ENCODE data around the gene TMEM120A. TPM values are rescaled to one million over a fixed set of nuclear protein-coding genes. Genes with fewer than 3 reads are reported as not detected.
A peak's percentile ranks its signal among the peaks of the same experiment; 100 is the strongest.
"Not testable (repeated sequence)": the region's sequence is repeated elsewhere in the genome, so short reads cannot be mapped to it uniquely, and the experiment has no call there.

The TMEM120A gene
- 10 to 100 TPM; 30.5 to 51.7 TPM for total RNA-seq

GRCh38 chr7:75994388-75995051 lies at the start of gene TMEM120A:
Gene TMEM120A, minus strand, starts transcription at chr7:75994595. Its CDS starts 25 bp downstream, at chr7:75994570.
- H3K36me3 Mint-ChIP-seq (ENCODE audit: low read depth) = peaks cover 33% of the 10 kb centered on the region
- peak within 1 kb of the TSS; percentile 76 for H3K4me3 Mint-ChIP-seq
- H3K27ac Mint-ChIP-seq = peak within 1 kb of the TSS; percentile 36
- peaks cover 15% of the 10 kb centered on the region for H3K4me1 Mint-ChIP-seq
- no peaks in the 10 kb centered on the region for H3K9me3 Mint-ChIP-seq
- no peaks in the 10 kb centered on the region for H3K27me3 Mint-ChIP-seq
- peak; percentile 99 for ATAC-seq (replicated peaks)

- Mint-ChIP-seq H3K4me3 (no peak overlapping the region), H3K27me3 (no peaks in the 10 kb centered on the region), H3K4me1 (peaks cover 9% of the 10 kb centered on the region), H3K9me3 (peaks cover under 1% of the 10 kb centered on the region), H3K36me3 (ENCODE audit: low read depth) (peaks cover 10% of the 10 kb centered on the region), H3K27ac (peak overlapping the region; percentile 71)
- ATAC-seq (replicated peaks) = no peak
These were observed 45.7 kb upstream of the TMEM120A start for GRCh38 chr7:76040126-76040525.

- H3K4me3 Mint-ChIP-seq = no peak overlapping the region
- H3K27me3 Mint-ChIP-seq = no peaks in the 10 kb centered on the region
- ATAC-seq (replicated peaks) = no peak
- peaks cover 4% of the 10 kb centered on the region for H3K36me3 Mint-ChIP-seq (ENCODE audit: low read depth)
- peaks cover 3% of the 10 kb centered on the region for H3K9me3 Mint-ChIP-seq
- no peak overlapping the region for H3K27ac Mint-ChIP-seq
- peaks cover 13% of the 10 kb centered on the region for H3K4me1 Mint-ChIP-seq
These were observed 42.9 kb upstream of the TMEM120A start for GRCh38 chr7:76037310-76037709.

- Mint-ChIP-seq H3K27me3 (no peaks in the 10 kb centered on the region), H3K4me1 (peaks cover 13% of the 10 kb centered on the region), H3K4me3 (no peak overlapping the region), H3K36me3 (ENCODE audit: low read depth) (peaks cover 15% of the 10 kb centered on the region), H3K9me3 (peaks cover 3% of the 10 kb centered on the region), H3K27ac (no peak overlapping the region)
- no peak for ATAC-seq (replicated peaks)
These were observed 37.6 kb upstream of the TMEM120A start for GRCh38 chr7:76031964-76032363.

GRCh38 chr7:76029682-76030081 lies 35.3 kb upstream of the TMEM120A start:
- not testable (repeated sequence) for H3K27me3 Mint-ChIP-seq; ATAC-seq (replicated peaks); H3K27ac Mint-ChIP-seq; H3K4me1 Mint-ChIP-seq; H3K4me3 Mint-ChIP-seq; H3K9me3 Mint-ChIP-seq
- H3K36me3 Mint-ChIP-seq (ENCODE audit: low read depth) = peaks cover 29% of the 10 kb centered on the region

- no peak for ATAC-seq (replicated peaks)
- H3K27ac Mint-ChIP-seq = no peak overlapping the region
- H3K9me3 Mint-ChIP-seq = no peaks in the 10 kb centered on the region
- H3K4me3 Mint-ChIP-seq = no peak overlapping the region
- peaks cover 66% of the 10 kb centered on the region for H3K36me3 Mint-ChIP-seq (ENCODE audit: low read depth)
- peaks cover 9% of the 10 kb centered on the region for H3K4me1 Mint-ChIP-seq
- no peaks in the 10 kb centered on the region for H3K27me3 Mint-ChIP-seq
These were observed 28.6 kb upstream of the TMEM120A start for GRCh38 chr7:76023002-76023401.

GRCh38 chr7:76022026-76022780 lies 27.8 kb upstream of the TMEM120A start:
- Mint-ChIP-seq H3K4me1 (peaks cover 9% of the 10 kb centered on the region), H3K27me3 (no peaks in the 10 kb centered on the region), H3K4me3 (no peak overlapping the region), H3K27ac (no peak overlapping the region), H3K36me3 (ENCODE audit: low read depth) (peaks cover 71% of the 10 kb centered on the region), H3K9me3 (no peaks in the 10 kb centered on the region)
- no peak for ATAC-seq (replicated peaks)

GRCh38 chr7:76020031-76020714 lies 25.8 kb upstream of the TMEM120A start:
- peaks cover 73% of the 10 kb centered on the region for H3K36me3 Mint-ChIP-seq (ENCODE audit: low read depth)
- H3K27me3 Mint-ChIP-seq = no peaks in the 10 kb centered on the region
- peaks cover 9% of the 10 kb centered on the region for H3K4me1 Mint-ChIP-seq
- no peak overlapping the region for H3K4me3 Mint-ChIP-seq
- H3K9me3 Mint-ChIP-seq = no peaks in the 10 kb centered on the region
- ATAC-seq (replicated peaks) = peak; percentile 77
- no peak overlapping the region for H3K27ac Mint-ChIP-seq

GRCh38 chr7:76018520-76018919 lies 24.1 kb upstream of the TMEM120A start:
- ATAC-seq (replicated peaks) = not testable (repeated sequence)

GRCh38 chr7:76016191-76016947 lies 22.0 kb upstream of the TMEM120A start:
- no peaks in the 10 kb centered on the region for H3K9me3 Mint-ChIP-seq
- ATAC-seq (replicated peaks) = no peak

More at GRCh38 chr7:76018520-76018919, 24.1 kb upstream of the TMEM120A start:
- not testable (repeated sequence) for H3K27me3 Mint-ChIP-seq, H3K4me1 Mint-ChIP-seq, H3K4me3 Mint-ChIP-seq, H3K27ac Mint-ChIP-seq, H3K9me3 Mint-ChIP-seq
- H3K36me3 Mint-ChIP-seq (ENCODE audit: low read depth) = peaks cover 71% of the 10 kb centered on the region

GRCh38 chr7:76011442-76011861 lies 17.1 kb upstream of the TMEM120A start:
- H3K4me3 Mint-ChIP-seq = no peak overlapping the region
- ATAC-seq (replicated peaks) = no peak
- no peaks in the 10 kb centered on the region for H3K27me3 Mint-ChIP-seq
- H3K9me3 Mint-ChIP-seq = no peaks in the 10 kb centered on the region
- peaks cover 54% of the 10 kb centered on the region for H3K36me3 Mint-ChIP-seq (ENCODE audit: low read depth)
- H3K27ac Mint-ChIP-seq = peak overlapping the region; percentile 15
- peaks cover 26% of the 10 kb centered on the region for H3K4me1 Mint-ChIP-seq

More at GRCh38 chr7:76016191-76016947, 22.0 kb upstream of the TMEM120A start:
- Mint-ChIP-seq H3K36me3 (ENCODE audit: low read depth) (peaks cover 76% of the 10 kb centered on the region), H3K27me3 (no peaks in the 10 kb centered on the region), H3K4me3 (no peak overlapping the region), H3K4me1 (peaks cover 5% of the 10 kb centered on the region), H3K27ac (no peak overlapping the region)

- H3K4me1 Mint-ChIP-seq = peaks cover 31% of the 10 kb centered on the region
- peak overlapping the region; percentile 86 for H3K27ac Mint-ChIP-seq
- H3K27me3 Mint-ChIP-seq = no peaks in the 10 kb centered on the region
- H3K9me3 Mint-ChIP-seq = no peaks in the 10 kb centered on the region
- ATAC-seq (replicated peaks) = no peak
- H3K4me3 Mint-ChIP-seq = peak overlapping the region; percentile 43
- H3K36me3 Mint-ChIP-seq (ENCODE audit: low read depth) = peaks cover 54% of the 10 kb centered on the region
These were observed 15.5 kb upstream of the TMEM120A start for GRCh38 chr7:76009672-76010600.

- ATAC-seq (replicated peaks) = peak; percentile 67
- peak overlapping the region; percentile 43 for H3K4me3 Mint-ChIP-seq
These were observed 13.8 kb upstream of the TMEM120A start for GRCh38 chr7:76008156-76008687.

More at GRCh38 chr7:76008156-76008687, 13.8 kb upstream of the TMEM120A start:
- Mint-ChIP-seq H3K4me1 (peaks cover 31% of the 10 kb centered on the region), H3K27ac (peak overlapping the region; percentile 86), H3K27me3 (no peaks in the 10 kb centered on the region), H3K36me3 (ENCODE audit: low read depth) (peaks cover 51% of the 10 kb centered on the region), H3K9me3 (no peaks in the 10 kb centered on the region)
